GM23338 (cell line): ENCODE data around the gene ESYT2. TPM values are rescaled to one million over a fixed set of nuclear protein-coding genes. Genes with fewer than 3 reads are reported as not detected.

Source experiments
- ATAC-seq: fragments of 200-7000 bp; cut with Tn5 transposase; 3 replicates; pipeline ENCODE4 v1.9.1; 2020
- DNase-seq: peaks from one replicate; pipeline ENCODE4 v3.0.0-alpha.2; 2015; ENCODE audit warnings: low spot score
- H2AFZ ChIP-seq: fragments of 200-600 bp; sonication (generic); 2 replicates; pipeline ENCODE4 v1.8.0; 2016; ENCODE audit warnings: antibody characterized with exemption, mild to moderate bottlenecking, moderate library complexity
- H3F3A ChIP-seq: fragments of 200-600 bp; sonication (generic); replicated peaks from 2 replicates; pipeline ENCODE4 v1.8.0; 2017; ENCODE audit warnings: antibody characterized with exemption, mixed run types, low read depth
- H3K27ac ChIP-seq: fragments of 200-600 bp; sonication (generic); 2 replicates; pipeline ENCODE4 v1.6.1; 2016; ENCODE audit warnings: low read depth
- H3K27me3 ChIP-seq: fragments of 200-600 bp; sonication (generic); 2 replicates; pipeline ENCODE4 v1.8.0; 2016; ENCODE audit warnings: mild to moderate bottlenecking, mixed run types, moderate library complexity; ENCODE audit not compliant: insufficient read depth
- H3K36me3 ChIP-seq: fragments of 200-600 bp; sonication (generic); 2 replicates; pipeline ENCODE4 v1.8.0; 2016; ENCODE audit warnings: mild to moderate bottlenecking; ENCODE audit not compliant: insufficient read depth
- H3K4me1 ChIP-seq: fragments of 200-600 bp; sonication (generic); 2 replicates; pipeline ENCODE4 v1.8.0; 2016; ENCODE audit warnings: mild to moderate bottlenecking, moderate library complexity; ENCODE audit not compliant: insufficient read depth
- H3K4me2 ChIP-seq: fragments of 200-600 bp; sonication (generic); 2 replicates; pipeline ENCODE4 v1.7.1; 2017; ENCODE audit warnings: mixed run types
- H3K4me3 ChIP-seq: fragments of 200-600 bp; sonication (generic); 2 replicates; pipeline ENCODE4 v1.6.1; 2016; ENCODE audit warnings: mixed run types
- H3K79me2 ChIP-seq: fragments of 200-600 bp; sonication (generic); replicated peaks from 2 replicates; pipeline ENCODE4 v1.8.0; 2017; ENCODE audit warnings: mild to moderate bottlenecking; ENCODE audit not compliant: insufficient read depth
- H3K9me2 ChIP-seq: fragments of 200-600 bp; sonication (generic); 2 replicates; pipeline ENCODE4 v1.8.0; 2017; ENCODE audit not compliant: insufficient read depth
- H4K20me1 ChIP-seq: fragments of 200-600 bp; sonication (generic); replicated peaks from 2 replicates; pipeline ENCODE4 v1.8.0; 2017; ENCODE audit warnings: mild to moderate bottlenecking; ENCODE audit not compliant: insufficient read depth
- H3K27ac Mint-ChIP-seq: 2 replicates; pipeline ENCODE4 v1.8.0; 2020; ENCODE audit warnings: inconsistent platforms, mild to moderate bottlenecking, moderate library complexity, mixed read lengths
- H3K27me3 Mint-ChIP-seq: 3 replicates; pipeline ENCODE4 v1.8.0; 2022; ENCODE audit warnings: low read depth, mild to moderate bottlenecking, moderate library complexity, mixed read lengths, inconsistent platforms; ENCODE audit not compliant: insufficient read depth, poor library complexity
- H3K36me3 Mint-ChIP-seq: 3 replicates; pipeline ENCODE4 v1.8.0; 2021; ENCODE audit warnings: low read depth, mild to moderate bottlenecking, inconsistent platforms, moderate library complexity, mixed read lengths
- H3K4me1 Mint-ChIP-seq: 3 replicates; pipeline ENCODE4 v1.8.0; 2020; ENCODE audit warnings: mild to moderate bottlenecking, inconsistent platforms, mixed read lengths
- H3K4me3 Mint-ChIP-seq: 3 replicates; pipeline ENCODE4 v1.8.0; 2021; ENCODE audit warnings: moderate library complexity, mild to moderate bottlenecking, inconsistent platforms, mixed read lengths
- H3K9me3 Mint-ChIP-seq: 3 replicates; pipeline ENCODE4 v1.8.0; 2020; ENCODE audit warnings: moderate library complexity, mild to moderate bottlenecking, inconsistent platforms, mixed read lengths
- CREB1 ChIP-seq: fragments of 250-450 bp; sonication (Bioruptor Pico); IDR thresholded peaks from 2 replicates; pipeline ENCODE4 v1.5.0; 2020; ENCODE audit warnings: low read depth, mild to moderate bottlenecking, moderate library complexity
- JUNB ChIP-seq: IDR thresholded peaks from one replicate; pipeline ENCODE4 v1.6.1; 2016; ENCODE audit warnings: antibody characterized with exemption; ENCODE audit not compliant: unreplicated experiment
- NANOG ChIP-seq: IDR thresholded peaks from 2 replicates; pipeline ENCODE4 v1.6.1; 2016; ENCODE audit warnings: antibody characterized with exemption, borderline replicate concordance
- POLR2AphosphoS5 ChIP-seq: IDR thresholded peaks from 2 replicates; pipeline ENCODE4 v1.6.1; 2016; ENCODE audit warnings: antibody characterized with exemption, low read depth
- ZNF114 ChIP-seq: fragments of 250-450 bp; sonication (Bioruptor Pico); IDR thresholded peaks from 2 replicates; pipeline ENCODE4 v1.5.0; 2020; ENCODE audit warnings: mild to moderate bottlenecking, moderate library complexity
- ZNF331 ChIP-seq: fragments of 250-450 bp; sonication (Bioruptor Pico); IDR thresholded peaks from 2 replicates; pipeline ENCODE4 v1.5.0; 2020; ENCODE audit warnings: low read depth, mild to moderate bottlenecking, moderate library complexity
- ZNF462 ChIP-seq: fragments of 250-450 bp; sonication (Bioruptor Pico); IDR thresholded peaks from 2 replicates; pipeline ENCODE4 v1.5.0; 2020; ENCODE audit warnings: mild to moderate bottlenecking, moderate library complexity
- polyA plus RNA-seq: library from polyadenylated mRNA; unstranded; fragments of >200 nt; fragmentation: Nextera tagmentation; extraction: Ambion mirVana; gene quantifications from 2 replicates; pipeline ENCODE4 v1.2.1, GENCODE V29; 2016
- total RNA-seq: library from RNA; depleted of rRNA; stranded (reverse); fragments of >200 nt; shearing (Covaris generic); gene quantifications from 2 replicates; pipeline ENCODE4 v1.2.3, GENCODE V29; 2014
- TF ChIP-seq, protein P1 (sequence below), 2 experiments: fragments of 200-600 bp in 1 of 2; sonication (generic) in 1 of 2; conservative IDR thresholded peaks; 2 replicates each; pipeline versions ENCODE4 v1.5.1 to v1.6.1; 2016 to 2017; ENCODE audit warnings: antibody characterized with exemption in 2 of 2, low read depth in 2 of 2, mild to moderate bottlenecking in 2 of 2, moderate library complexity in 1 of 2

Gene ESYT2
- total and polyA plus RNA-seq, 2 experiments from 2014 or later = 9.6 to 52.7 TPM

GRCh38 chr7:158771213-158771834, 58.0 kb downstream of the ESYT2 start (continued):
- TF ChIP-seq ZNF462 (CRISPR knock-in tag) = no peak
- TF ChIP-seq ZNF114 = no peak
- TF ChIP-seq ZNF331 = no peak

DNA sequence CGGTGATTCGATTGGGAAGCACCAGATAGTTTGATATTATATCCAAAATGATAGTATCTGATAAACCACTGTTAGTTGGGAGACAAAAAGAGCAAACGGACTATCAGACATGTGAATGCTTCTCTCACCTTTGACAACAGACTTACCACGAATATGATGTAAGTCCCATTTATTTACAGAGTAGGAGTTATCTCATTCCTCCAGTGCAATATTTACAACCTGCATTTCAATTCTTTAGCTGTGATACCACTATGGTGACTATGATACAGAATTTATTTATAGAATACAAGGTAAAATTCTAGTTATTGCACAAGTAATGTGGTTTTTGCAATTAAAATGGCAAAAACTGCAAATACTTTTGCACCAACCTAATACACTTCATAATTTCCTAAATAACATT, 61.6 kb downstream of the ESYT2 start:
- H4K20me1 ChIP-seq = no peaks in the 10 kb centered on the region
- no peaks in the 10 kb centered on the region for H3K36me3 ChIP-seq
- H3K4me2 ChIP-seq = no peak overlapping the region
- H3K4me1 Mint-ChIP-seq = peaks cover 2% of the 10 kb centered on the region; the same call in 2 of the 3 replicates
- H3K27ac ChIP-seq = no peak overlapping the region
- H2AFZ ChIP-seq = no peak overlapping the region
- H3K27me3 Mint-ChIP-seq = no peaks in the 10 kb centered on the region
- H3K36me3 Mint-ChIP-seq = peaks cover 13% of the 10 kb centered on the region
- no peaks in the 10 kb centered on the region for H3K27me3 ChIP-seq
- no peak for DNase-seq
- no peaks in the 10 kb centered on the region for H3F3A ChIP-seq
- no peak overlapping the region for H3K4me3 Mint-ChIP-seq
- H3K9me2 ChIP-seq = no peaks in the 10 kb centered on the region
- H3K27ac Mint-ChIP-seq = no peak overlapping the region
- no peaks in the 10 kb centered on the region for H3K4me1 ChIP-seq
- H3K4me3 ChIP-seq = no peak overlapping the region
- ATAC-seq = no peak
- no peaks in the 10 kb centered on the region for H3K79me2 ChIP-seq
- H3K9me3 Mint-ChIP-seq = no peaks in the 10 kb centered on the region
- no peak for TF ChIP-seq CREB1 (CRISPR knock-in tag)
- no peak for TF ChIP-seq JUNB
- TF ChIP-seq POLR2AphosphoS5 = no peak
- no peak for TF ChIP-seq ZNF331
- TF ChIP-seq, protein P1, sequence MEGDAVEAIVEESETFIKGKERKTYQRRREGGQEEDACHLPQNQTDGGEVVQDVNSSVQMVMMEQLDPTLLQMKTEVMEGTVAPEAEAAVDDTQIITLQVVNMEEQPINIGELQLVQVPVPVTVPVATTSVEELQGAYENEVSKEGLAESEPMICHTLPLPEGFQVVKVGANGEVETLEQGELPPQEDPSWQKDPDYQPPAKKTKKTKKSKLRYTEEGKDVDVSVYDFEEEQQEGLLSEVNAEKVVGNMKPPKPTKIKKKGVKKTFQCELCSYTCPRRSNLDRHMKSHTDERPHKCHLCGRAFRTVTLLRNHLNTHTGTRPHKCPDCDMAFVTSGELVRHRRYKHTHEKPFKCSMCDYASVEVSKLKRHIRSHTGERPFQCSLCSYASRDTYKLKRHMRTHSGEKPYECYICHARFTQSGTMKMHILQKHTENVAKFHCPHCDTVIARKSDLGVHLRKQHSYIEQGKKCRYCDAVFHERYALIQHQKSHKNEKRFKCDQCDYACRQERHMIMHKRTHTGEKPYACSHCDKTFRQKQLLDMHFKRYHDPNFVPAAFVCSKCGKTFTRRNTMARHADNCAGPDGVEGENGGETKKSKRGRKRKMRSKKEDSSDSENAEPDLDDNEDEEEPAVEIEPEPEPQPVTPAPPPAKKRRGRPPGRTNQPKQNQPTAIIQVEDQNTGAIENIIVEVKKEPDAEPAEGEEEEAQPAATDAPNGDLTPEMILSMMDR (conservative IDR thresholded peaks at IDR 0.05; ENCODE audit: low read depth in 2 of 2) = no peak
- no peak for TF ChIP-seq ZNF462 (CRISPR knock-in tag)
- TF ChIP-seq NANOG = no peak
